Measurements from ENCODE around the gene A2ML1. TPM values are rescaled to one million over a fixed set of nuclear protein-coding genes. Genes with fewer than 3 reads are reported as not detected.
"Not testable (repeated sequence)": the region's sequence is repeated elsewhere in the genome, so short reads cannot be mapped to it uniquely, and the experiment has no call there.

Gene A2ML1
- total RNA-seq, 1 donor = under 0.01 TPM

GRCh38 chr12:8789341-8790013 is 32.9 kb upstream of the A2ML1 start:
- not testable (repeated sequence) for H3K36me3 ChIP-seq (ENCODE audit: insufficient read depth, low read length); H2AFZ ChIP-seq (ENCODE audit: low read length); H3K79me2 ChIP-seq (ENCODE audit: insufficient read depth, low read length); H3K27ac ChIP-seq (ENCODE audit: low read depth, low read length); H4K20me1 ChIP-seq (ENCODE audit: insufficient read depth, low read length); H3K4me1 ChIP-seq (ENCODE audit: insufficient read depth, low read length); H3K9me3 ChIP-seq (ENCODE audit: low read depth, low read length); H3K27me3 ChIP-seq (ENCODE audit: insufficient read depth, low read length); DNase-seq (ENCODE audit: insufficient read length, low spot score, missing footprints); H3K4me3 ChIP-seq (ENCODE audit: insufficient read depth, low read length); H3K4me2 ChIP-seq (ENCODE audit: insufficient read depth, low read length)

GRCh38 chr12:8793226-8793625 is 29.2 kb upstream of the A2ML1 start:
- H3K79me2 ChIP-seq (ENCODE audit: insufficient read depth, low read length); H3K27ac ChIP-seq (ENCODE audit: low read depth, low read length); H3K4me1 ChIP-seq (ENCODE audit: insufficient read depth, low read length); H3K4me3 ChIP-seq (ENCODE audit: insufficient read depth, low read length); H3K4me2 ChIP-seq (ENCODE audit: insufficient read depth, low read length); H3K27me3 ChIP-seq (ENCODE audit: insufficient read depth, low read length); H3K36me3 ChIP-seq (ENCODE audit: insufficient read depth, low read length); DNase-seq (ENCODE audit: insufficient read length, low spot score, missing footprints); H2AFZ ChIP-seq (ENCODE audit: low read length); H4K20me1 ChIP-seq (ENCODE audit: insufficient read depth, low read length); H3K9me3 ChIP-seq (ENCODE audit: low read depth, low read length): not testable (repeated sequence)

- H3K4me3 ChIP-seq (ENCODE audit: insufficient read depth, low read length); H3K79me2 ChIP-seq (ENCODE audit: insufficient read depth, low read length); H3K4me1 ChIP-seq (ENCODE audit: insufficient read depth, low read length); H2AFZ ChIP-seq (ENCODE audit: low read length); H3K9me3 ChIP-seq (ENCODE audit: low read depth, low read length); H4K20me1 ChIP-seq (ENCODE audit: insufficient read depth, low read length); H3K36me3 ChIP-seq (ENCODE audit: insufficient read depth, low read length); H3K27me3 ChIP-seq (ENCODE audit: insufficient read depth, low read length); H3K4me2 ChIP-seq (ENCODE audit: insufficient read depth, low read length); H3K27ac ChIP-seq (ENCODE audit: low read depth, low read length); DNase-seq (ENCODE audit: insufficient read length, low spot score, missing footprints): not testable (repeated sequence)
Observed at GRCh38 chr12:8794611-8795010, 27.8 kb upstream of the A2ML1 start.

GRCh38 chr12:8796831-8797626 is 25.4 kb upstream of the A2ML1 start:
- no peaks in the 10 kb centered on the region for H3K4me1 ChIP-seq (ENCODE audit: insufficient read depth, low read length)
- H3K4me3 ChIP-seq (ENCODE audit: insufficient read depth, low read length) = no peak overlapping the region
- TF ChIP-seq CTCF (IDR thresholded peaks at IDR 0.05; ENCODE audit: extremely low read depth, low read depth, low read length) = no peak
- no peaks in the 10 kb centered on the region for H3K27me3 ChIP-seq (ENCODE audit: insufficient read depth, low read length)
- DNase-seq (ENCODE audit: insufficient read length, low spot score, missing footprints) = no peak
- H3K79me2 ChIP-seq (ENCODE audit: insufficient read depth, low read length) = no peaks in the 10 kb centered on the region
- no peaks in the 10 kb centered on the region for H4K20me1 ChIP-seq (ENCODE audit: insufficient read depth, low read length)
- H3K9me3 ChIP-seq (ENCODE audit: low read depth, low read length) = no peaks in the 10 kb centered on the region
- H2AFZ ChIP-seq (ENCODE audit: low read length) = no peak overlapping the region
- no peak overlapping the region for H3K27ac ChIP-seq (ENCODE audit: low read depth, low read length)
- H3K4me2 ChIP-seq (ENCODE audit: insufficient read depth, low read length) = no peak overlapping the region
- no peaks in the 10 kb centered on the region for H3K36me3 ChIP-seq (ENCODE audit: insufficient read depth, low read length)

- not testable (repeated sequence) for H2AFZ ChIP-seq (ENCODE audit: low read length); H3K4me2 ChIP-seq (ENCODE audit: insufficient read depth, low read length); H3K27me3 ChIP-seq (ENCODE audit: insufficient read depth, low read length)
Observed at GRCh38 chr12:8801213-8801612, 21.2 kb upstream of the A2ML1 start.

GRCh38 chr12:8804833-8805232 is 17.6 kb upstream of the A2ML1 start:
- not testable (repeated sequence) for H3K27me3 ChIP-seq (ENCODE audit: insufficient read depth, low read length); H3K27ac ChIP-seq (ENCODE audit: low read depth, low read length); H4K20me1 ChIP-seq (ENCODE audit: insufficient read depth, low read length); H3K4me2 ChIP-seq (ENCODE audit: insufficient read depth, low read length); H3K36me3 ChIP-seq (ENCODE audit: insufficient read depth, low read length); DNase-seq (ENCODE audit: insufficient read length, low spot score, missing footprints); H3K4me3 ChIP-seq (ENCODE audit: insufficient read depth, low read length); H3K9me3 ChIP-seq (ENCODE audit: low read depth, low read length); H3K4me1 ChIP-seq (ENCODE audit: insufficient read depth, low read length); H3K79me2 ChIP-seq (ENCODE audit: insufficient read depth, low read length); H2AFZ ChIP-seq (ENCODE audit: low read length)

More at GRCh38 chr12:8801213-8801612, 21.2 kb upstream of the A2ML1 start:
- not testable (repeated sequence) for H3K36me3 ChIP-seq (ENCODE audit: insufficient read depth, low read length); H3K4me1 ChIP-seq (ENCODE audit: insufficient read depth, low read length); H3K9me3 ChIP-seq (ENCODE audit: low read depth, low read length); DNase-seq (ENCODE audit: insufficient read length, low spot score, missing footprints); H3K4me3 ChIP-seq (ENCODE audit: insufficient read depth, low read length); H3K27ac ChIP-seq (ENCODE audit: low read depth, low read length); H3K79me2 ChIP-seq (ENCODE audit: insufficient read depth, low read length); H4K20me1 ChIP-seq (ENCODE audit: insufficient read depth, low read length)

GRCh38 chr12:8805487-8805886 is 16.9 kb upstream of the A2ML1 start:
- not testable (repeated sequence) for H3K27ac ChIP-seq (ENCODE audit: low read depth, low read length); H3K36me3 ChIP-seq (ENCODE audit: insufficient read depth, low read length); H4K20me1 ChIP-seq (ENCODE audit: insufficient read depth, low read length); H3K27me3 ChIP-seq (ENCODE audit: insufficient read depth, low read length); H3K4me2 ChIP-seq (ENCODE audit: insufficient read depth, low read length); H3K4me1 ChIP-seq (ENCODE audit: insufficient read depth, low read length); H3K4me3 ChIP-seq (ENCODE audit: insufficient read depth, low read length); H2AFZ ChIP-seq (ENCODE audit: low read length); H3K79me2 ChIP-seq (ENCODE audit: insufficient read depth, low read length); H3K9me3 ChIP-seq (ENCODE audit: low read depth, low read length); DNase-seq (ENCODE audit: insufficient read length, low spot score, missing footprints)

- H4K20me1 ChIP-seq (ENCODE audit: insufficient read depth, low read length); H3K4me1 ChIP-seq (ENCODE audit: insufficient read depth, low read length); H3K4me3 ChIP-seq (ENCODE audit: insufficient read depth, low read length); H3K9me3 ChIP-seq (ENCODE audit: low read depth, low read length); H2AFZ ChIP-seq (ENCODE audit: low read length); H3K4me2 ChIP-seq (ENCODE audit: insufficient read depth, low read length); DNase-seq (ENCODE audit: insufficient read length, low spot score, missing footprints); H3K27me3 ChIP-seq (ENCODE audit: insufficient read depth, low read length); H3K27ac ChIP-seq (ENCODE audit: low read depth, low read length); H3K36me3 ChIP-seq (ENCODE audit: insufficient read depth, low read length); H3K79me2 ChIP-seq (ENCODE audit: insufficient read depth, low read length): not testable (repeated sequence)
Observed at GRCh38 chr12:8807084-8807483, 15.3 kb upstream of the A2ML1 start.

Data from osteoblast (primary cell).